ENCODE measurements around the gene RRP1B. TPM values are rescaled to one million over a fixed set of nuclear protein-coding genes. Genes with fewer than 3 reads are reported as not detected.

RRP1B gene
- total and polyA plus RNA-seq, 4 donors: 7.3 to 12.6 (median 8.4) TPM

GRCh38 chr21:43719748-43720538 lies 60.6 kb downstream of the RRP1B start:
- Histone ChIP-seq H3K36me3 (ENCODE audit: control insufficient read depth in 4 of 4, insufficient read depth in 3 of 4, low read depth in 1 of 4, low read length in 3 of 4) (peaks cover 0 to 4% (median 0%) of the 10 kb centered on the region in 4 donors), H3K27me3 (ENCODE audit: control insufficient read depth in 4 of 4, insufficient read depth in 4 of 4, low read length in 3 of 4) (no peaks in the 10 kb centered on the region), H3K4me1 (ENCODE audit: control insufficient read depth in 4 of 4, insufficient read depth in 4 of 4, low read length in 3 of 4) (peaks cover 11 to 25% (median 16%) of the 10 kb centered on the region in 4 donors), H3K27ac (ENCODE audit: low read depth in 1 of 2, low read length in 2 of 2) (peak overlapping the region; percentile 89 to 97), H3K4me3 (ENCODE audit: low read depth in 1 of 3, low read length in 3 of 3) (peak overlapping the region; percentile 83 to 86 (median 83)), H3K9ac (ENCODE audit: low read depth in 1 of 2, low read length in 2 of 2) (peak overlapping the region; percentile 26 to 92), H3K9me3 (ENCODE audit: control insufficient read depth in 4 of 4, low read length in 3 of 4) (no peaks in the 10 kb centered on the region)
- 12% methylated on average over 49 of the region's 49 CpGs for WGBS
- TF ChIP-seq REST (IDR thresholded peaks at IDR 0.05): no peak
- TF ChIP-seq ZBTB33 (IDR thresholded peaks at IDR 0.05): no peak
- TF ChIP-seq EGR1 (IDR thresholded peaks at IDR 0.05; ENCODE audit: low read depth in 2 of 2): peak in 1 of 2 donors; percentile 12
- DNase-seq (ENCODE audit: low spot score): no peak

GRCh38 chr21:43720539-43721166 lies 61.3 kb downstream of the RRP1B start:
- Histone ChIP-seq H3K9ac (ENCODE audit: low read depth in 1 of 2, low read length in 2 of 2) (no peak overlapping the region), H3K27ac (ENCODE audit: low read depth in 1 of 2, low read length in 2 of 2) (no peak overlapping the region), H3K9me3 (ENCODE audit: control insufficient read depth in 4 of 4, low read length in 3 of 4) (no peaks in the 10 kb centered on the region), H3K4me1 (ENCODE audit: control insufficient read depth in 4 of 4, insufficient read depth in 4 of 4, low read length in 3 of 4) (peaks cover 14 to 30% (median 18%) of the 10 kb centered on the region in 4 donors), H3K4me3 (ENCODE audit: low read depth in 1 of 3, low read length in 3 of 3) (peak overlapping the region in 2 of 3 donors; percentile 83 to 86), H3K36me3 (ENCODE audit: control insufficient read depth in 4 of 4, insufficient read depth in 3 of 4, low read depth in 1 of 4, low read length in 3 of 4) (peaks cover 0 to 4% (median 0%) of the 10 kb centered on the region in 4 donors), H3K27me3 (ENCODE audit: control insufficient read depth in 4 of 4, insufficient read depth in 4 of 4, low read length in 3 of 4) (no peaks in the 10 kb centered on the region)
- TF ChIP-seq RAD21 (IDR thresholded peaks at IDR 0.05) (no peak), SP1 (IDR thresholded peaks at IDR 0.05) (no peak), CTCF (IDR thresholded peaks at IDR 0.05; ENCODE audit: low read depth, low read length, missing input control) (no peak), FOXA1 (IDR thresholded peaks at IDR 0.05) (no peak), JUND (IDR thresholded peaks at IDR 0.05) (no peak), ZBTB33 (IDR thresholded peaks at IDR 0.05) (no peak), REST (IDR thresholded peaks at IDR 0.05) (no peak), ATF3 (IDR thresholded peaks at IDR 0.05) (no peak), YY1 (IDR thresholded peaks at IDR 0.05) (no peak), TAF1 (conservative IDR thresholded peaks at IDR 0.05) (no peak)
- whole genome bisulfite sequencing: 87% methylated on average over 16 of the region's 16 CpGs
- DNase-seq (ENCODE audit: low spot score): no peak

Measured in liver (tissue), 9 donors.